ENCODE measurements around the gene RNF212B.

GRCh38 chr14:23299211-23299957, 61.6 kb downstream of the RNF212B start:
- TF ChIP-seq ZC3H4 (CRISPR knock-in tag; IDR thresholded peaks at IDR 0.05; ENCODE audit: borderline replicate concordance), result no peak
- 0 out of 2 replicates have a peak, but pooled peaks have one; percentile 22 for TF ChIP-seq POLR2AphosphoS5 (IDR thresholded peaks at IDR 0.05; ENCODE audit: low read depth, low read length)
- TF ChIP-seq ATF1 (CRISPR knock-in tag; IDR thresholded peaks at IDR 0.05), result no peak
- TF ChIP-seq ZNF382 (CRISPR knock-in tag; IDR thresholded peaks at IDR 0.05; ENCODE audit: borderline replicate concordance), result no peak
- TF ChIP-seq ZNF704 (CRISPR knock-in tag; IDR thresholded peaks at IDR 0.05; ENCODE audit: borderline replicate concordance), result no peak
- TF ChIP-seq YY1 (IDR thresholded peaks at IDR 0.05; ENCODE audit: insufficient read depth, insufficient replicate concordance, low read depth, low read length), result peak; percentile 27
- TF ChIP-seq SRSF9 (IDR thresholded peaks at IDR 0.05; ENCODE audit: borderline replicate concordance, insufficient read depth, low read depth, low read length, poor library complexity, severe bottlenecking), result no peak
- no peak for TF ChIP-seq CCAR2 (optimal IDR thresholded peaks at IDR 0.05; ENCODE audit: low read depth, low read length)
- TF ChIP-seq MXI1 (IDR thresholded peaks at IDR 0.05; ENCODE audit: borderline replicate concordance, low read depth, low read length), result no peak; the same call in 2 of the 3 replicates

Measured in HepG2 (cell line).